ENCODE results near the gene TRIM63.

Gene TRIM63

DNA sequence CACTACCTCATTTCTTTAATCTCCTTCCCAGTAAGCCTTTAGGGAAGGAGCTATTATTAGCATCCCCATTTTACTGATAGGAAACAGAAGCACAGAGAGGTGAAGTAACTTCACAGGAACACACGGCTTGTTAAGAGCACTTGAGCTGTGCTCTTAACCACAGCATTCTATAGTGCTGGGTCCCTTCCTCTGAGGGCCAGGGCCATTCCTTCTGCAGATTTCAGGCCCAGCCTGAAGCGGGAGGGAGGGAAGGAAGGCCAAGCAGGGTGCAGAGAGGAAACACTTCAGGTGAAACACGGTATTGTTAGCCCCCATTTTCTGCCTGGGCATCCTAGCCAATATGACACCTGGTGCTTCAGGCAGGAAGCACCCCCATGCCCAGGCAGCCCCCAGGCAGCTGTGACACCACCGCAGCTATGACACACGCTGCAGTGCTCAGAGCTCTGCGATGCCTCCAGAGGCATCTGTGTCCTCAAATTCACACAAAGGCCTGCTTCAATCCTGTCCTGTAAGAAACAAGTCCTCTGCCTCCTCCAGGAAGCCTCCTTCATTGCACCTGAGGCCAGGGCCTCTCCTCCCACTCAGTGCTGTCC lies 50.4 kb downstream of the TRIM63 start:
- DNase-seq (ENCODE audit: low spot score), result no peak

DNA sequence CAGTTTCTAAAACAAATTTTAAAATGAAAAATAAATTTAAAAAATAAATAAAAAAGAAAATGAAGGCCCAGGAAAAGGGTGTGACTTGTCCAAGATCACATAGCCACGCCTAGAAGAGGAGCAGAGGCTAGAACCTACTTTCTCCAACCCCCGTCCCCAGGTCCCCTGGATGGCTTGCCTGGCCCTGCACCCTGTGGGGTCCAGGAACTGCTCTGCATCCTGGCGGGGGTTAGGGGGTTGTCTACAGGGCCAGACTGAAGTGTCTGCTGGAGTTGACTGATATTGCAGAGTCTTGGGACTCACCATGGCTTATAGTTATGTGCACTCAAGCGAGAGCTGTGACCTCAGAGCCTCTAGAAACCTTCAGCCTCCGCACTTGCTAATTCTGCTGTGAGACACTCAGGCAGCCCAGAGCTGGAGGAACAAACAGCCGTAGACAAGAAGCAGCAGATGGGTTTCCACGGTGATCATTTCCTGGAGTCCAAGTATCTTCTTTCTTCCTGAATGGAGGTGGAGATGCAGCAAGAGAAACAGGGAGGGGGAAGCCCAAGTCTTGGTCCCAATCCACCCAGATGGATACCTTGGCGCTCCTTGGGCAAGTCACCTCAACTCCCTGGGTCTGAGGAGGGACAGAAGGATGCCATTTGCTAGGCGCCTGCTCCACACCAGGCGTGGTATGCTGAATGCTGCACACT lies 51.0 kb downstream of the TRIM63 start:
- DNase-seq (ENCODE audit: low spot score), result no peak

DNA sequence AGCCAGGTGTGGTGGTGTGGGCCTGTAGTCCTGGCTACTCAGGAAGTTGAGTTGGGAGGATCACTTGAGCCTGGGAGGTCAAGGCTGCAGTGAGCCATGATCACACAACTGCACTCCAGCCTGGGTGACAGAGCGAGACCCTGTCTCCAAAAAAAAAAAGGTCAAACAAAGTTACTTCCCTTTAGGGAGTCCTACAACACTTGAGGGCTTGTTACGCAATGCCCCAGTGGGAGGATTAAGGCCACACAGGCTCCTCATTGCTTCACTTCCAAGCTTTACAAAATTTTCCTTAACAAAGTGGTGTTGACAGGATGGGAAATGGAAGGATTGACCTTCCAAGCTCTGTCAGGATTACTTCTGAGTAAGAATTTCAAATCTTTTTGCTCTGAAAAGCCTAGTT lies 52.1 kb downstream of the TRIM63 start:
- no peak for DNase-seq (ENCODE audit: low spot score)

DNA sequence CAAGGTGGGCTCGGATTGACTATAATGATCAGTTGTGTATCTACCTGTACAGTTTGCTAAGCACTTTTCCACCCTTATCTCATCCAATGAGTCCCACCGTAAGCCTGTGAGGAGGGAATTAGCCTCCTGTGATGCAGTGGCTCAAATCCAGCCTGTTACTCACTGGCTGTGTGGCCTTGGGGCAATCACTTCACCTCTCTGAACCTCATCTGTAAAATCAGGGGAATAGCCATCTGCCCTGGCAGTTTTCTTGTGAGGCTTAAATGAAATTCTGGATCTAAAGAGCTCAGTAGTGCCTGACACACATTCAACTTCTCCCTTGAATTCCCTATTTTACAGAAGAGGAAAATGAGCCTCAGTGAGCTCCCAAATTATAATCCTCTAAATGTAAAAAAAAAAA lies 53.3 kb downstream of the TRIM63 start:
- no peak for DNase-seq (ENCODE audit: low spot score)

DNA sequence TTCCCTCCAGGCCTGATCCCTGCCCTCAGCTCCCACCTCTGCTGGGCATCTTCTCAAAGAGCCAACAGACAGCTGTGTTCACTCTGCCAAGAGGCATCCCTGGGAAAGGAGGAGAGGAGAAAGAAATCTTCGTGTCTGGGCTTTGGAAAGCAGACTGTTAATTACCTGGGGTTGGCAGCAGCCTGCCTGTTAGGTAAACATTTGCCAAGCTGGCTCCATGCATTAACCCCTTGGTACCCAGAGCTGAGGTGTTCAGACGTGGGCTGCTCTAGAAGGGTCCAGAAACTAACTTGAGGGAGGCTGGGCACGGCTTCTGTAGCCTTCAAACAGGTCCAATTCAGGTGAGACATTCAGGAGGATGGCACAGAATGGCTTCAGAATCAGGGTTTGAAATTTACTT lies 54.6 kb downstream of the TRIM63 start:
- no peak for DNase-seq (ENCODE audit: low spot score)

DNA sequence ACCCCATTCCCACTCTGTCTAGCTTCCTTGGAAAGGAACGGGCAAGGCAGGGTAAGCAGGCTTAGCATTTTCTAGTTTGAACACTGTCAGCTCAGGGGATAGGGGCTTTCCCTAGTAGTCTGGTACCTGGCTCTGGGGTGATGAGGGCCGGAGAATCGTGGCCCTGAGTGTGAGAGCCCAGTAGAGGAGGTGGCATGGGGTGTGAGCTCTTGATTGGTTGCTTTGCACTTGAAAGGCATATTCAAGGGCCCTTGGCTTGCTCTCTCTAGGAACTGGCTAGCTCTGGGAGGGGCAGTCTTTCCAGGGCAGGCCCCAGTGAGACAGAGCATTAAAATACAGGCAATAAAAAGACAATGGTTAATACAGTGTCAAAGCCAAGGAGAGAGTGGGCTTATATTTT lies 56.6 kb downstream of the TRIM63 start:
- DNase-seq (ENCODE audit: low spot score), result no peak

DNA sequence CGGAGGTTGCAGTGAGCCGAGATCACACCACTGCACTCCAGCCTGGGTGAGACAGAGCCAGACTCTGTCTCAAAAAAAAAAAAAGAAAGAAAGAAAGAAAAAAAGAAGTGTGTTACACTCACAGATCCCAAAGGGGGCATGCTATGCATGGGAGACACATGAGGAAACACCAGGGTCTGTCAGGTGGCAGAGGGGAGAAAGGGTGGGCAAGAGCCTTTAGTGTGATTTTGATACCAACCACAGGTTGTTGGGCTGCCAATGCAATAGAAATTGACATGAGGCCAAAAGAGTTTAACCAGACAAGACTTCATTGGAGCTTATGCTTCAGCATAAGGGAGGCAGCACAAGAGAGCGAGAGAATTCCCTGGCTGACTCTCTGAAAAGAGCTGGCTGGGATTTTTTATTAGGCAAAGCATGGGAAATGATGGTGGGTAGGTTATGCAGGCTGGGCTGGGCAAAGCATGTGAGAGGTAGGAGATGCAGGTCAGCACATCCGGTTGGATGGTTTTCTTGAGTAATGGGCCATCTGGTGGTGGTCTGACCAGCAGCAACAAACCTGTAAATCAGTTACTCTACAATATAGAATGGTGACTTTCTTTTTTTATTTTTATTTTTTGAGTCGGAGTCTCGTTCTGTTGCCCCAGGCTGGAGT lies 57.5 kb downstream of the TRIM63 start:
- peak; percentile 66 for DNase-seq (ENCODE audit: low spot score)

DNA sequence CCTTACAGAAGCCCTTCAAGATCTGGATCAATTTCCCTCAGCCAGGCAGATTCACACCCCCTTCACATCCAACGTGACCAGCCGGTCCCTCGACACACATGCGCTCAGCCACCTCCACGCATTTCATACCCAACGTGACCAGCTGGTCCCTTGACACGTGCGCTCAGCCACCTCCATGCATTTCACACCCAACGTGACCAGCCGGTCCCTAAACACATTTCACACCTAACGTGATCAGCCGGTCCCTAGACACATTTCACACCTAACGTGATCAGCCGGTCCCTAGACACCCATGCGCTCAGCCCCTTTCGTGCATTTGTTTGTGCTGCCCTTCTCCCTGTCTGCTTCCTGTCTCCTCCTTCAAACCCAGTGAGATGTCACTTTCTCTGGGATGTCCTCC lies 60.7 kb downstream of the TRIM63 start:
- DNase-seq (ENCODE audit: low spot score), result no peak

DNA sequence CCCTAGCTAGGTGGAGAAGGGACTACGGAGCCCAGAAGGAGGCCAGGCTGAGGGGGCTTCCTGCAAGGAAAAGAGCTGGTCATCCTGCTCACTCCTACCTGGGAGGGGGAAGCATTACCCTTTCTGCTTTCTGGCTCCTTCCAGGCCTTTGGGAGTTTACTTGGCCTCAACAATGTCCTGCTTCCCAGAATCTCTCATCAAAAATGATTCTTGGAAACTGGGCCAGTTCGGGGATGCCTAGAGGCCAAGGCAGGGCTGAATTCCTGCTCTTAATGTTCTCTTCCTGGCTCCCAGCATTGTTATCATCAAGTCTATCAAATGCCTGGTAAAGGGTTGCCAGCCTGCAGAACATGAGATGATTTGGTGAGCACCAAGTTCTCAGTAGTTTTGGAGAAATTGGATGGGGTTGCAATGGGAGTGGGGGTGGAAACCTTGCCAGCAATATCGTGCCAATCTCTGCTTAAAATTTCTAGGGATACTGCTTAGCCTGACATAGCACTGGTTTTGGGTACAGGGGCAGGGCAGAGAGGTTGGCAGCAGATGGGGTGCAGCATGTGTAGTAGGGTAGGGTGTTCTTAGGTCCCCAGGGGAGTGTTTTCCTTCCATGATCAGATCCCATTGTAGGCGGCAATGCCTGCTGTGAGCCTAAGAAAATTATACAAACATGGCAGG lies 61.9 kb downstream of the TRIM63 start:
- DNase-seq (ENCODE audit: low spot score), result no peak

DNA sequence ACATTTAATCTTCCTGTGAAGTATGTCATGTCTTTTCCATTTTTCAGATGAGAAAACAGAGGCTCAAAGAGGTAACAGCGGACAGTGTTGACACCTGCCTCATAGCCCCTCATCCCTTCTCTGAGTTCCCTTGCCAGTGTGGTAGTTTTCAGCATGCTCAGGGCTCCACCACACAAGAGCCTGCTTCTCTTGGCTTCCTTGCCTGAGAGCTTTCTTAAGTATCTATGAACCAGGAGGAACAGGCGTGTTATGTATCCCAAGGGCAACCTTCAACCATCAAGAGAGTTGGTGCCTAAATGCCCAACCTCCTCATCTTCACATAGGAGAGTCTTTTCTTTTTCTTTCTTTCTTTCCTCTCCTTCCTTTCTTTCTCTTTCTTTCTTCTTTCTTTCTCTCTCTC lies 63.7 kb downstream of the TRIM63 start:
- no peak for DNase-seq (ENCODE audit: low spot score)

DNA sequence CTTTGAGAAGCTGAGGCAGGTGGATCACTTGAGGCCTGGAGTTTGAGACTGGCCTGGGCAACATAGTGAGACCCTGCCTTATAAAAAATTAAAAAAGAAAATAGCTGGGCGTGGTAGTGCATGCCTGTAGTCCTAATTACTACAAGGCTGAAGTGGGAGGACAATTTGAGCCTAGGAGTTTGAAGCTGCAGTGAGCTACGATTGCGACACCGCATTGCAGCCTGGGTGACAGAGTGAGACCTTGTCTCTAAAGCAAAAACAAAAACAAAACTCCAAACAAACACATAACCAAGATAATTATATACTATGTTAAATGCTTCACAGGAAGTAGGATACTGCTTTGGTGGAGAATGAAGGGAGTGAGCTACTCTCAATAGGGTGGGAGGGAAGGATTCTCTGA lies 64.2 kb downstream of the TRIM63 start:
- DNase-seq (ENCODE audit: low spot score), result no peak

Measured in NAMALWA (cell line).